Measurements from ENCODE around the gene XNDC1N. TPM values are rescaled to one million over a fixed set of nuclear protein-coding genes. Genes with fewer than 3 reads are reported as not detected.
"Not testable (repeated sequence)": the region's sequence is repeated elsewhere in the genome, so short reads cannot be mapped to it uniquely, and the experiment has no call there.

Gene XNDC1N
- total RNA-seq, 2 experiments from 2014 or later = 11.3 to 19.0 TPM

DNA sequence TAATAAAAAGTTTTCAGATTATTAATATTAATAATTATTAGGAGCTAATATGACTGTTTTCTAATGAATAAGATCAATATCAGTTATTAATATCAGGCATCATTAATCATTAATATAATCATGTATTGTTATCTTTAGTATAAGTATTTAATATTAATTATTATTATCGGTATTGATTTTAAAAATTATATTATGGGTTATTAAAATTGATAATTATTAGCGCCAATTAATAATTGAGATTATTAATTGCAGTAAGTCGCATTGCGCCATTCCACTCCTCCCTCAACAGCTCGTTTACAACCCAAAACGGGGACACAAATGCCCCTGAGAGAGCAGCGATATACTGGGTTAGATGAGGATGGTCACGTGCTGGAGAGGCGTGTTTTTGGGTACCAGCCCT lies 20.2 kb downstream of the XNDC1N start:
- Mint-ChIP-seq H3K36me3 (ENCODE audit: low read depth) (peaks cover 44% of the 10 kb centered on the region), H3K4me3 (no peak overlapping the region), H3K4me1 (peaks cover 12% of the 10 kb centered on the region), H3K9me3 (ENCODE audit: low read depth) (no peaks in the 10 kb centered on the region), H3K27ac (no peak overlapping the region), H3K27me3 (no peaks in the 10 kb centered on the region)
- ChIA-PET POLR2A (no interaction called here), CTCF (interaction anchor here (0.6 to 0.7 kb wide), 2 partner anchors 186 to 235 kb away, joined by 3 read pairs; no protein-coding TSS in a partner anchor)
- ATAC-seq = no peak
- DNase-seq = no peak
- intact Hi-C loops (cut with DNase I, micrococcal nuclease) = no loop called here

DNA sequence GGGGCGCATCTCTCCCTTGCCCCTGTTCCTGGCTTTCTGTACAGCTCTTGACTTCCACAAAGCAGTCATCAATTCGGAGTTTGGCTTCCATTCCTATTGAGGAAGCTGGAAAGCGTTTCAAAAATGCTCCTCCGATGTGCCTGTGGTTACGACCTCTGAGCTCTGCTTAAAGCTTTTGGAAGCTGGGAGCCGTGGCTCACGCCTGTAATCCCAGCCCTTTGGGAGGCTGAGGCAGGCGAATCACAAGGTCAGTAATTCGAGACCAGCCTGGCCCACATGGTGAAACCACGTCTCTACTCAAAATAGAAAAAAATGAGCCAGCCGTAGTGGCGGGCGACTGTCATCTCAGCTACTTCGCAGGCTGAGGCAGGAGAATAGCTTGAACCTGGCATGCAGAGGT lies 27.3 kb downstream of the XNDC1N start:
- H3K27me3 Mint-ChIP-seq; intact Hi-C loops (cut with DNase I, micrococcal nuclease); CTCF ChIA-PET; POLR2A ChIA-PET; H3K4me1 Mint-ChIP-seq; H3K4me3 Mint-ChIP-seq; ATAC-seq; H3K9me3 Mint-ChIP-seq (ENCODE audit: low read depth); DNase-seq; H3K27ac Mint-ChIP-seq: not testable (repeated sequence)
- H3K36me3 Mint-ChIP-seq (ENCODE audit: low read depth) = peaks cover 34% of the 10 kb centered on the region

DNA sequence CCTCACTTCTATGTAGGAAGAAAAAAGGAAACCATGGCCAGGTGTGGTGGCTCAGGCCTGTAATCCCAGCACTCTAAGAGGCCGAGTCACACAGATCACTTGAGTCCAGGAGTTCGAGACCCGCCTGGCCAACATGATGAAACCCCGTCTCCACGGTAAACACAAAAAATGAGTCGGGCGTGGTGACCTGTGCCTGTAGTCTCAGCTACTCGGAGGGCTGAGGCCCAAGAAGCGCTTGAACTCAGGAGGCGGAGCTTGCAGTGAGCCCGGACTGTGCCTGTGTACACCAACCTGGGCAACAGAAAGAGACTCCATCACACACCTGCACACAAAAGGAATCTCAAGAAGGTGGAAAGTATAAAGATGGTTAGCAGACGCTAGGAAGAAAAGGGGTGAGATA lies 32.4 kb downstream of the XNDC1N start:
- ChIA-PET CTCF (no interaction called here), POLR2A (no interaction called here)
- Mint-ChIP-seq H3K9me3 (ENCODE audit: low read depth) (no peaks in the 10 kb centered on the region), H3K4me1 (no peaks in the 10 kb centered on the region), H3K36me3 (ENCODE audit: low read depth) (peaks cover 31% of the 10 kb centered on the region), H3K27me3 (no peaks in the 10 kb centered on the region), H3K4me3 (no peak overlapping the region), H3K27ac (no peak overlapping the region)
- intact Hi-C loops (cut with DNase I, micrococcal nuclease) = no loop called here
- ATAC-seq (no peak), DNase-seq (no peak)

DNA sequence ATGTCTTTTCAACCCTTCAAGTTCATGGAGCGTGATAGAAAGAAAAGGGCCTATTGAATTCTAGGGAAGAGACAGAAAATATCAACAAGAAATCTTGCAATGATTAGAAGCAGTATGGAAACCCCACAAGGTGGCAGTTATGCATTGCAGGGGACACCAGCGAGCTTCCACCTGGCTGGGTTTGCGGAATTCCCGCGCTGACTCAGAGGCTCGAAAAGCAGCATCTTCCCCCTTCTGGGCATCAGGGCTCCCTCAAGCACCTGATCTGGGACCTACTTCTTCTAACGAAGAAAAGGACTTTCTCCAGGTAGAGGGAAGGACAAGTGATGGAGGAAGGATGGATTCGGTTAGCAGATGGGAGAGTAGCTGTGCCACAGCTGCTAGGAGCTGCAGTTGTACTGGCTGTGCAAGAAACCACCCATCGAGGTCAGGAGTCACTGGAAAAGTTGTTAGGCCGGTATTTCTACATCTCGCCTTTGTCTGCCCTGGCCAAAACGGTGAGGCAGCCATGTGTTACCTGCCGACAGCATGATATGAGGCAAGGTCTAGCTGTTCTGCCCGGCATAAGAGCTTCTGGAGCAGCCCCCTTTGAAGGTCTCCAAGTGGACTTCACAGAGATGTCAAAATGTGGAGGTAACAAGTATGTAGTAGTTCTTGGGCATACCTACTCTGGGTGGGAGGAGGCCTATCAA lies 39.1 kb downstream of the XNDC1N start:
- DNase-seq; POLR2A ChIA-PET; H3K36me3 Mint-ChIP-seq (ENCODE audit: low read depth); H3K4me1 Mint-ChIP-seq; intact Hi-C loops (cut with DNase I, micrococcal nuclease); CTCF ChIA-PET; ATAC-seq; H3K27me3 Mint-ChIP-seq; H3K4me3 Mint-ChIP-seq; H3K9me3 Mint-ChIP-seq (ENCODE audit: low read depth); H3K27ac Mint-ChIP-seq: not testable (repeated sequence)

DNA sequence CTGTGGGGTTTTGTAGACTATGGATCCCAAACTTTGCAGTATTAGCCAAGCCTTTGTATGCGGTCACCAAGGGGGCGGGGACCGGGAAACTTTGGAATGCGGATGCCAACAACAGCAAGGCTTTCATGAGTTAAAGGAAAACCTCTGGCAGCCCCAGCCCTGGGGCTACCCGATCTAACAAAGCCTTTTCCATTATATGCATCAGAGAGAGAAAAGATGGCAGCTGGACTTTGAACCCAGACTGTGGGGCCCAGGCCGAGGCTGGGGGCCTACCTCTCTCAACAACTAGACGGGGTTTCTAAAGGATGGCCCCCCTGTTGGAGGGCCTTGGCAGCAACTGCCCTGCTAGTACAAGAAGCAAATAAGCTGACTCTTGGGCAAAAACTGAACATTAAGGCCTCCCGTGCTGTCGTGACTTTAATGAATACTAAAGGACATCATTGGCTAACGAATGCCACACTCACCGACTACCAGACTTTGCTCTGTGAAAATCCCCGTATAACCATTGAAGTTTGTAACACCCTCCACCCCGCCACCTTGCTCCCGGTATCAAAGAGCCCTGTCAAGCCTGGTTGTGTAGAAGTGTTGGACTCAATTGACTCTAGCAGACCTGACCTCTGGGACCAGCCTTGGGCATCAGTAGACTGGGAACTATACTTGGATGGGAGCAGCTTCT lies 39.9 kb downstream of the XNDC1N start:
- H3K4me1 Mint-ChIP-seq; H3K9me3 Mint-ChIP-seq (ENCODE audit: low read depth); intact Hi-C loops (cut with DNase I, micrococcal nuclease); CTCF ChIA-PET; H3K36me3 Mint-ChIP-seq (ENCODE audit: low read depth); H3K27ac Mint-ChIP-seq; ATAC-seq; POLR2A ChIA-PET; H3K27me3 Mint-ChIP-seq; DNase-seq; H3K4me3 Mint-ChIP-seq: not testable (repeated sequence)

DNA sequence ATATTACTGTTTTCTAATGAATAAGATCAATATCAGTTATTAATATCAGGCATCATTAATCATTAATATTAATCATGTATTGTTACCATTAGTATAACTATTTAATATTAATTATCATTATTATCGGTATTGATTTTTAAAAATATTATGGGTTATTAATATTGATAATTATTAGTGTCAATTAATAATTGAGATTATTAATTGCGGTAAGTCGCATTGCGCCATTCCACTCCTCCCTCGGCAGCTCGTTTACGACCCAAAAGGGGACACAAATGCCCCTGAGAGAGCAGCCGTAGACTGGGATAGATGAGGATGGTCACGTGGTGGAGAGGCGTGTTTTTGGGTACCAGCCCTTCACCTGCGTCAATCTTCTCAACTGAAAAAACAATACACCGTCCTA lies 42.6 kb downstream of the XNDC1N start:
- H3K9me3 Mint-ChIP-seq (ENCODE audit: low read depth); ATAC-seq; DNase-seq; H3K27ac Mint-ChIP-seq; H3K4me1 Mint-ChIP-seq; intact Hi-C loops (cut with DNase I, micrococcal nuclease); CTCF ChIA-PET; POLR2A ChIA-PET; H3K4me3 Mint-ChIP-seq; H3K27me3 Mint-ChIP-seq: not testable (repeated sequence)
- peaks cover 13% of the 10 kb centered on the region for H3K36me3 Mint-ChIP-seq (ENCODE audit: low read depth)

Other genes starting within 250 kb of the XNDC1N start
- not detected for gene DEFB108B, start 95.4 kb downstream of the XNDC1N start, total RNA-seq
- not detected for gene DEFB131B, start 50.1 kb downstream of the XNDC1N start, total RNA-seq
- 10 to 100 TPM; 28.7 to 29.5 TPM for gene RNF121, start 452 bp upstream of the XNDC1N start, total RNA-seq
- 10 to 100 TPM in 1 of 2 experiments, 1 to 10 TPM in 1; 8.4 to 10.2 TPM for gene IL18BP, start 70.3 kb upstream of the XNDC1N start, total RNA-seq
- 100 to 1,000 TPM; 154 to 167 TPM for gene NUMA1, start 151.9 kb upstream of the XNDC1N start, total RNA-seq
- gene LRRC51, start 152.3 kb upstream of the XNDC1N start, total RNA-seq = 10 to 100 TPM in 1 of 2 experiments, 1 to 10 TPM in 1; 7.7 to 11.6 TPM
- gene LAMTOR1, start 174.7 kb upstream of the XNDC1N start, total RNA-seq = 10 to 100 TPM; 50.7 to 52.2 TPM
- not detected for gene TOMT, start 177.3 kb upstream of the XNDC1N start, total RNA-seq
- gene ANAPC15, start 184.1 kb upstream of the XNDC1N start, total RNA-seq = 10 to 100 TPM; 60.3 to 76.1 TPM
- not detected for gene FOLR3, start 207.1 kb upstream of the XNDC1N start, total RNA-seq